ENCODE measurements around the gene NPFFR2. TPM values are rescaled to one million over a fixed set of nuclear protein-coding genes. Genes with fewer than 3 reads are reported as not detected.

NPFFR2 gene
- total RNA-seq, 1 donor from 2014 or later = 0.96 TPM

DNA sequence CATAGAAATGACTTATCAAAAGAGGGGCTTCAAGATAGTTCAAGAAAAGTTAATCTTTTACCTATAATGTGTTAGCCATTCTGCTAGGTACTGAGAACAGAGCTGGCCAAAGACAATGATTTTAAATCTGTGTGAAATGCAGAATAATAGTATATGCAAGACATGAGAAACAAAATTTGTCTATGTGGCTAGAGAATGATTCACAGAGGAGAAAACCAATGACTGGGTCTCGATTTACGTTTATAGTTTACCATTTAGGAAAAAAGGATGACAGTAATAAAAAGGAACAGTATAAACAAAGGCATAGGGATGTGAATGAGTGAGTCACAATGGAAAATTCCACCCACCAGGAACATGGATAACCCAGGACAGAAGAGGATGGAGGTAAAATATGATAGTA is 31.9 kb downstream of the NPFFR2 start:
- TF ChIP-seq, protein P1, sequence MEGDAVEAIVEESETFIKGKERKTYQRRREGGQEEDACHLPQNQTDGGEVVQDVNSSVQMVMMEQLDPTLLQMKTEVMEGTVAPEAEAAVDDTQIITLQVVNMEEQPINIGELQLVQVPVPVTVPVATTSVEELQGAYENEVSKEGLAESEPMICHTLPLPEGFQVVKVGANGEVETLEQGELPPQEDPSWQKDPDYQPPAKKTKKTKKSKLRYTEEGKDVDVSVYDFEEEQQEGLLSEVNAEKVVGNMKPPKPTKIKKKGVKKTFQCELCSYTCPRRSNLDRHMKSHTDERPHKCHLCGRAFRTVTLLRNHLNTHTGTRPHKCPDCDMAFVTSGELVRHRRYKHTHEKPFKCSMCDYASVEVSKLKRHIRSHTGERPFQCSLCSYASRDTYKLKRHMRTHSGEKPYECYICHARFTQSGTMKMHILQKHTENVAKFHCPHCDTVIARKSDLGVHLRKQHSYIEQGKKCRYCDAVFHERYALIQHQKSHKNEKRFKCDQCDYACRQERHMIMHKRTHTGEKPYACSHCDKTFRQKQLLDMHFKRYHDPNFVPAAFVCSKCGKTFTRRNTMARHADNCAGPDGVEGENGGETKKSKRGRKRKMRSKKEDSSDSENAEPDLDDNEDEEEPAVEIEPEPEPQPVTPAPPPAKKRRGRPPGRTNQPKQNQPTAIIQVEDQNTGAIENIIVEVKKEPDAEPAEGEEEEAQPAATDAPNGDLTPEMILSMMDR (IDR thresholded peaks at IDR 0.05; ENCODE audit: unreplicated experiment) = no peak
- Mint-ChIP-seq H3K4me1 (ENCODE audit: low read depth) (peaks cover 3% of the 10 kb centered on the region), H3K9me3 (ENCODE audit: low read depth) (no peaks in the 10 kb centered on the region), H3K27me3 (no peaks in the 10 kb centered on the region), H3K4me3 (ENCODE audit: low read depth) (no peak overlapping the region), H3K27ac (no peak overlapping the region), H3K36me3 (ENCODE audit: insufficient read depth) (no peaks in the 10 kb centered on the region)
- DNase-seq (ENCODE audit: low spot score, unreplicated experiment) = no peak

- Mint-ChIP-seq H3K27ac (no peak overlapping the region), H3K36me3 (ENCODE audit: insufficient read depth) (no peaks in the 10 kb centered on the region), H3K4me1 (ENCODE audit: low read depth) (peaks cover 6% of the 10 kb centered on the region), H3K9me3 (ENCODE audit: low read depth) (no peaks in the 10 kb centered on the region), H3K27me3 (no peaks in the 10 kb centered on the region), H3K4me3 (ENCODE audit: low read depth) (no peak overlapping the region)
- TF ChIP-seq, protein P1 (IDR thresholded peaks at IDR 0.05; ENCODE audit: unreplicated experiment) = no peak
- DNase-seq (ENCODE audit: low spot score, unreplicated experiment) = no peak
Observed at GRCh38 chr4:72067051-72067450, 35.3 kb downstream of the NPFFR2 start.

- DNase-seq (ENCODE audit: low spot score, unreplicated experiment) = no peak
- Mint-ChIP-seq H3K9me3 (ENCODE audit: low read depth) (no peaks in the 10 kb centered on the region), H3K4me1 (ENCODE audit: low read depth) (peaks cover 6% of the 10 kb centered on the region), H3K4me3 (ENCODE audit: low read depth) (no peak overlapping the region), H3K36me3 (ENCODE audit: insufficient read depth) (no peaks in the 10 kb centered on the region), H3K27ac (no peak overlapping the region), H3K27me3 (no peaks in the 10 kb centered on the region)
- TF ChIP-seq, protein P1 (IDR thresholded peaks at IDR 0.05; ENCODE audit: unreplicated experiment) = no peak
Observed at GRCh38 chr4:72073816-72074215, 42.0 kb downstream of the NPFFR2 start.

DNA sequence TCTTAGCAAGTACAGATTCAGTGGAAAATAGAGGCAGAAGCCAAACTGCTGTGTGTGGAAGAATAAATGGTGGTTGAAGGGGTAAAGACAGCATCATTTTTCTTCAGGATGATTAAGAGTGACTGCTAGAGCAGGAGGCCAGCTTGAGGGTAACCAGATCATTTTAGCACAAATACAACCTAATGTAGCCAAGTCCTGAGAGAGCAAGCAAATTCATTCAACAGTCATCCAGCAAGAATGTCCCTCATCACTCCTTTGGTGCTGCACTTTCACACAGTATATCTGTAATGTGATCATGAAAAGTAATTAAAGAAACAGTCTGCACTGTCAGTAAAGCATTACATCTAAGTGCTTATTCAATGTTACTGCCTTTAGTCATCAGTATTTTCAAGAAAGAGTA is 44.8 kb downstream of the NPFFR2 start:
- Mint-ChIP-seq H3K9me3 (ENCODE audit: low read depth) (no peaks in the 10 kb centered on the region), H3K27me3 (no peaks in the 10 kb centered on the region), H3K4me3 (ENCODE audit: low read depth) (no peak overlapping the region), H3K4me1 (ENCODE audit: low read depth) (peaks cover 3% of the 10 kb centered on the region), H3K27ac (no peak overlapping the region), H3K36me3 (ENCODE audit: insufficient read depth) (no peaks in the 10 kb centered on the region)
- DNase-seq (ENCODE audit: low spot score, unreplicated experiment) = no peak
- TF ChIP-seq, protein P1 (IDR thresholded peaks at IDR 0.05; ENCODE audit: unreplicated experiment) = no peak

GRCh38 chr4:72077346-72077745 is 45.5 kb downstream of the NPFFR2 start:
- Mint-ChIP-seq H3K4me3 (ENCODE audit: low read depth) (no peak overlapping the region), H3K4me1 (ENCODE audit: low read depth) (peaks cover 3% of the 10 kb centered on the region), H3K36me3 (ENCODE audit: insufficient read depth) (no peaks in the 10 kb centered on the region), H3K27me3 (no peaks in the 10 kb centered on the region), H3K27ac (no peak overlapping the region), H3K9me3 (ENCODE audit: low read depth) (no peaks in the 10 kb centered on the region)
- TF ChIP-seq, protein P1 (IDR thresholded peaks at IDR 0.05; ENCODE audit: unreplicated experiment) = no peak
- no peak for DNase-seq (ENCODE audit: low spot score, unreplicated experiment)
